H9 (cell line): Measurements from ENCODE around the gene DPP3. TPM values are rescaled to one million over a fixed set of nuclear protein-coding genes. Genes with fewer than 3 reads are reported as not detected.

ENCODE experiments used
- DNase-seq: peaks from one replicate; pipeline ENCODE4 v3.0.0-alpha.2; 2017
- H2AFZ ChIP-seq: one replicate; pipeline ENCODE4 v1.6.1; 2013; ENCODE audit warnings: mild to moderate bottlenecking, low read length, control low read depth, moderate library complexity
- H2AK5ac ChIP-seq: 2 replicates; pipeline ENCODE4 v1.6.1; 2013; ENCODE audit warnings: low read length, control low read depth, mixed read lengths; ENCODE audit not compliant: insufficient read length
- H2BK120ac ChIP-seq: one replicate; pipeline ENCODE4 v1.6.1; 2013; ENCODE audit warnings: low read depth, mild to moderate bottlenecking, low read length, control low read depth, inconsistent platforms; ENCODE audit not compliant: poor library complexity, severe bottlenecking
- H2BK12ac ChIP-seq: 2 replicates; pipeline ENCODE4 v1.6.1; 2013; ENCODE audit warnings: low read length, control low read depth, mixed read lengths, low read depth; ENCODE audit not compliant: insufficient read length
- H2BK15ac ChIP-seq: 2 replicates; pipeline ENCODE4 v1.6.1; 2013; ENCODE audit warnings: low read depth, low read length, control low read depth
- H2BK20ac ChIP-seq: one replicate; pipeline ENCODE4 v1.6.1; 2013; ENCODE audit warnings: low read depth, mild to moderate bottlenecking, low read length, control low read depth, inconsistent platforms; ENCODE audit not compliant: poor library complexity, severe bottlenecking
- H2BK5ac ChIP-seq: 2 replicates; pipeline ENCODE4 v1.6.1; 2013; ENCODE audit warnings: low read length, control low read depth, mixed read lengths; ENCODE audit not compliant: insufficient read length
- H3K14ac ChIP-seq: 2 replicates; pipeline ENCODE4 v1.6.1; 2013; ENCODE audit warnings: low read length, control low read depth; ENCODE audit not compliant: insufficient read depth
- H3K18ac ChIP-seq: 2 replicates; pipeline ENCODE4 v1.6.1; 2013; ENCODE audit warnings: low read depth, mild to moderate bottlenecking, mixed read lengths, low read length, control low read depth; ENCODE audit not compliant: insufficient read length
- H3K23ac ChIP-seq: 2 replicates; pipeline ENCODE4 v1.6.1; 2013; ENCODE audit warnings: low read length, control low read depth, mixed read lengths, low read depth; ENCODE audit not compliant: insufficient read length
- H3K23me2 ChIP-seq: 2 replicates; pipeline ENCODE4 v1.6.1; 2013; ENCODE audit warnings: low read depth, mild to moderate bottlenecking, mixed read lengths, low read length, control low read depth; ENCODE audit not compliant: insufficient read length, poor library complexity, severe bottlenecking
- H3K27ac ChIP-seq: 2 replicates; pipeline ENCODE4 v1.5.1; 2013; ENCODE audit warnings: low read length, control low read depth, mixed read lengths, low read depth; ENCODE audit not compliant: insufficient read length
- H3K27me3 ChIP-seq: 2 replicates; pipeline ENCODE4 v1.6.1; 2013; ENCODE audit warnings: low read length, control low read depth, inconsistent platforms; ENCODE audit not compliant: insufficient read depth
- H3K4ac ChIP-seq: 2 replicates; pipeline ENCODE4 v1.6.1; 2013; ENCODE audit warnings: low read depth, mild to moderate bottlenecking, control low read depth, inconsistent platforms, low read length, moderate library complexity
- H3K4me1 ChIP-seq: 2 replicates; pipeline ENCODE4 v1.6.1; 2013; ENCODE audit warnings: low read length, control low read depth, inconsistent platforms; ENCODE audit not compliant: insufficient read depth
- H3K4me2 ChIP-seq: 2 replicates; pipeline ENCODE4 v1.6.1; 2013; ENCODE audit warnings: low read length, control low read depth, mixed read lengths; ENCODE audit not compliant: insufficient read length, insufficient read depth
- H3K56ac ChIP-seq: 2 replicates; pipeline ENCODE4 v1.6.1; 2013; ENCODE audit warnings: low read depth, mild to moderate bottlenecking, mixed read lengths, low read length, control low read depth; ENCODE audit not compliant: insufficient read length
- H3K79me1 ChIP-seq: 2 replicates; pipeline ENCODE4 v1.6.1; 2013; ENCODE audit warnings: low read depth, mild to moderate bottlenecking, moderate library complexity, low read length, control low read depth, inconsistent platforms; ENCODE audit not compliant: insufficient read depth, poor library complexity, severe bottlenecking
- H3K79me2 ChIP-seq: 2 replicates; pipeline ENCODE4 v1.6.1; 2013; ENCODE audit warnings: low read length, control low read depth, inconsistent platforms; ENCODE audit not compliant: insufficient read depth
- H3K9ac ChIP-seq: 2 replicates; pipeline ENCODE4 v1.6.1; 2013; ENCODE audit warnings: low read length, control low read depth, mixed read lengths; ENCODE audit not compliant: insufficient read length; ENCODE audit errors: extremely low read depth
- H3K9me3 ChIP-seq: one replicate; pipeline ENCODE4 v1.6.1; 2013; ENCODE audit warnings: low read depth, low read length, inconsistent platforms; ENCODE audit not compliant: control insufficient read depth
- H3T11ph ChIP-seq: one replicate; pipeline ENCODE4 v1.6.1; 2013; ENCODE audit warnings: mild to moderate bottlenecking, low read length, control low read depth, inconsistent platforms
- H4K20me1 ChIP-seq: one replicate; pipeline ENCODE4 v1.6.1; 2013; ENCODE audit not compliant: control insufficient read depth, insufficient read length, insufficient read depth
- H4K5ac ChIP-seq: 2 replicates; pipeline ENCODE4 v1.6.1; 2013; ENCODE audit warnings: low read depth, mild to moderate bottlenecking, mixed read lengths, low read length, control low read depth; ENCODE audit not compliant: insufficient read length
- H4K8ac ChIP-seq: replicated peaks from 2 replicates; pipeline ENCODE4 v1.6.1; 2013; ENCODE audit warnings: low read length, control low read depth, mixed read lengths, low read depth; ENCODE audit not compliant: insufficient read length
- H4K91ac ChIP-seq: 2 replicates; pipeline ENCODE4 v1.6.1; 2013; ENCODE audit warnings: low read depth, mild to moderate bottlenecking, moderate library complexity, mixed read lengths, low read length, control low read depth; ENCODE audit not compliant: insufficient read length
- H3K27ac Mint-ChIP-seq, 3 experiments: 2 replicates in 2 of 3; 3 replicates in 1 of 3; pipeline ENCODE4 v1.8.0; 2020 to 2021; ENCODE audit warnings: mixed read lengths in 3 of 3, mild to moderate bottlenecking in 1 of 3, moderate library complexity in 1 of 3
- H3K27me3 Mint-ChIP-seq: 2 replicates; pipeline ENCODE4 v1.8.0; 2021; ENCODE audit warnings: low read depth, mild to moderate bottlenecking, moderate library complexity, mixed read lengths
- H3K36me3 Mint-ChIP-seq, 3 experiments: 2 replicates in 2 of 3; 3 replicates in 1 of 3; pipeline ENCODE4 v1.8.0; 2020 to 2021; ENCODE audit warnings: low read depth in 3 of 3, mixed read lengths in 3 of 3; ENCODE audit not compliant: insufficient read depth in 1 of 3
- H3K4me1 Mint-ChIP-seq, 2 experiments: 2 replicates each; pipeline ENCODE4 v1.8.0; 2020; ENCODE audit warnings: mixed read lengths in 2 of 2
- H3K4me3 Mint-ChIP-seq, 2 experiments: 2 replicates in 1 of 2; 3 replicates in 1 of 2; pipeline ENCODE4 v1.8.0; 2020 to 2021; ENCODE audit warnings: mild to moderate bottlenecking in 2 of 2, mixed read lengths in 2 of 2, moderate library complexity in 1 of 2
- H3K9me3 Mint-ChIP-seq, 2 experiments: 2 replicates in 1 of 2; 3 replicates in 1 of 2; pipeline ENCODE4 v1.8.0; 2020; ENCODE audit warnings: mild to moderate bottlenecking in 2 of 2, mixed read lengths in 2 of 2, moderate library complexity in 1 of 2
- WGBS: extraction: QIAGEN DNeasy Blood & Tissue Kit; methylation state at CpG from one replicate; pipeline ENCODE4 v1.1.7; 2013; ENCODE audit warnings: missing lambda C conversion rate, low lambda C conversion rate, mixed read lengths; ENCODE audit not compliant: insufficient read length; ENCODE audit errors: extremely low coverage; 5-methylcytosine and 5-hydroxymethylcytosine counted together
- total RNA-seq: library from RNA; stranded (reverse); gene quantifications from 2 replicates; pipeline ENCODE4 v1.2.1, GENCODE V29; 2021
- TF ChIP-seq, protein P1 (sequence below): fragments of 200-600 bp; sonication (generic); conservative IDR thresholded peaks from 3 replicates; pipeline ENCODE4 v1.8.0; 2021; ENCODE audit warnings: antibody characterized with exemption, mild to moderate bottlenecking

The DPP3 gene
- total RNA-seq, 1 experiment from 2014 or later: 85.3 TPM

GRCh38 chr11:66477263-66478201 lies 2.7 kb upstream of the DPP3 start:
- Histone ChIP-seq H3K79me2 (no peaks in the 10 kb centered on the region), H3K23me2 (peaks cover 13% of the 10 kb centered on the region), H4K91ac (no peak overlapping the region), H3K9me3 (no peaks in the 10 kb centered on the region), H3K14ac (no peak overlapping the region), H2AK5ac (no peak overlapping the region), H2AFZ (no peak overlapping the region), H3K79me1 (no peaks in the 10 kb centered on the region), H2BK120ac (no peak overlapping the region), H4K5ac (no peak overlapping the region), H2BK15ac (no peak overlapping the region), H3K27me3 (no peaks in the 10 kb centered on the region), H3K23ac (no peak overlapping the region), H3K4ac (no peak overlapping the region), H3T11ph (no peak overlapping the region), H2BK20ac (no peak overlapping the region), H2BK5ac (no peak overlapping the region), H3K4me1 (no peaks in the 10 kb centered on the region), H3K4me2 (no peak overlapping the region), H3K18ac (no peak overlapping the region), H4K8ac (no peak overlapping the region), H3K56ac (no peak overlapping the region), H2BK12ac (no peak overlapping the region), H4K20me1 (no peaks in the 10 kb centered on the region), H3K27ac (no peak overlapping the region), H3K9ac (no peak overlapping the region)
- TF ChIP-seq, protein P1, sequence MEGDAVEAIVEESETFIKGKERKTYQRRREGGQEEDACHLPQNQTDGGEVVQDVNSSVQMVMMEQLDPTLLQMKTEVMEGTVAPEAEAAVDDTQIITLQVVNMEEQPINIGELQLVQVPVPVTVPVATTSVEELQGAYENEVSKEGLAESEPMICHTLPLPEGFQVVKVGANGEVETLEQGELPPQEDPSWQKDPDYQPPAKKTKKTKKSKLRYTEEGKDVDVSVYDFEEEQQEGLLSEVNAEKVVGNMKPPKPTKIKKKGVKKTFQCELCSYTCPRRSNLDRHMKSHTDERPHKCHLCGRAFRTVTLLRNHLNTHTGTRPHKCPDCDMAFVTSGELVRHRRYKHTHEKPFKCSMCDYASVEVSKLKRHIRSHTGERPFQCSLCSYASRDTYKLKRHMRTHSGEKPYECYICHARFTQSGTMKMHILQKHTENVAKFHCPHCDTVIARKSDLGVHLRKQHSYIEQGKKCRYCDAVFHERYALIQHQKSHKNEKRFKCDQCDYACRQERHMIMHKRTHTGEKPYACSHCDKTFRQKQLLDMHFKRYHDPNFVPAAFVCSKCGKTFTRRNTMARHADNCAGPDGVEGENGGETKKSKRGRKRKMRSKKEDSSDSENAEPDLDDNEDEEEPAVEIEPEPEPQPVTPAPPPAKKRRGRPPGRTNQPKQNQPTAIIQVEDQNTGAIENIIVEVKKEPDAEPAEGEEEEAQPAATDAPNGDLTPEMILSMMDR: no peak
- H3K27me3 Mint-ChIP-seq: no peaks in the 10 kb centered on the region
- peaks cover 30 to 36% of the 10 kb centered on the region in 2 experiments for H3K4me1 Mint-ChIP-seq
- H3K9me3 Mint-ChIP-seq: no peaks in the 10 kb centered on the region
- no CpG with 5 or more reads among the region's 11 CpGs for WGBS
- peak overlapping the region in 1 of 2 experiments; percentile 26; a peak in 1 of 5 replicates for H3K4me3 Mint-ChIP-seq
- no peak for DNase-seq
- H3K36me3 Mint-ChIP-seq: peaks cover 3 to 21% (median 14%) of the 10 kb centered on the region in 3 experiments; a peak in 5 of 7 replicates
- no peak overlapping the region; a peak in 1 of 7 replicates for H3K27ac Mint-ChIP-seq
